ENCODE data around the gene MTLN.
"Not testable (repeated sequence)": the region's sequence is repeated elsewhere in the genome, so short reads cannot be mapped to it uniquely, and the experiment has no call there.

MTLN gene

DNA sequence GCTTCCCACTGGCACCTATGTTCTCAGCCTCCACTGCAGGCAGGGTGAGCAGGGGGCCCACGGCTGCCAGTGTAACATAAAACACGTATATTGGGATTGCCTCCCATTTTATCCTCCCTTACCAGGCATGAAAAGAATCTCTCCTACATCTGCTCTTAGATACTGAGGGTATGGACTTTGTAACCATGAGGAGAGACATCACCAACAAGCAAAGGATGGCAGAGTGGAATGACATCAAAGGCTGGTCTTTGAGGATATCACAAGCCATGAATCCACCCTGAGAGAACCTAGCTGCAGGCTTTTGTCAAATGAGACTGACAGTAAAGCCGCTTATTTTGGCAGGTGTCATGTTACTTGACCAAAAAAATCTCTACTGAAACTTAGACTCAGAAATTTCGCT, 14.9 kb downstream of the MTLN start:
- no peak for DNase-seq

- not testable (repeated sequence) for DNase-seq
Measured at GRCh38 chr2:110190169-110190568, 22.2 kb downstream of the MTLN start.

- DNase-seq = no peak
Measured at GRCh38 chr2:110182449-110182848, 29.9 kb downstream of the MTLN start.

- no peak for DNase-seq
Measured at GRCh38 chr2:110180036-110180435, 32.3 kb downstream of the MTLN start.

DNA sequence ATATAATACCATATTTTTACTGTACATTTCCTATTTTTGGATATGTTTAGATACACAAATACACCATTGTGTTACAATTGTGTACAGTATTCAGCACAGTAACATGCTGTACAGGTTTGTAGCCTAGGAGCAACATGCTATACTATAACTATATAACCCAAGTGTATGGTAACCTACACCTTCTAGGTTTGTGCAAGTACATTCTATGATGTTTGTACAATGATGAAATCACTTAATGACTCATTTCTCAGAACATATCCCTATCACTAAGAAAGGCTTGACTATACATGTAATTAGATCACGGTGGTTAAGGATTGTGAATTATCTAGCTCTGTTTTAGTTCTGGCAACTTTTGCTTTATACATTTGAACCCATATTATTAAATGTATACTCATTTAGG, 38.8 kb downstream of the MTLN start:
- no peak for DNase-seq

DNA sequence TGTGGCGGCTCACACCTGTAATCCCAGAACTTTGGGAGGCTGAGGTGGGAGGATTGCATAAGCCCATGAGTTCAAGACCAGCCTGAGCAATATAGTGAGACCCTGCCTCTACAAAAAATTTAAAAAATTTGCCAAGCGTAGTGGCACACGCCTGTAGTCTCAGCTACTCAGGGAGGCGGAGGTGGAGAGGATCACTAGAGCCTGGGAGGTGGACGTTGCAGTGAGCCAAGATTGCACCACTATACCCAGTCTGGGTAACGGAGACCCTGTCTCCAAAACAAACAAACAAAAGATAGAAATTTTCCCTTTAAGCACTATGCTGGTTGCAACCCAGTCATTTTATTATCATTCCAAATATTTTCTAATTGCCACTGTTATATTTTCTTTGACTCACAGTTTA, 39.8 kb downstream of the MTLN start:
- DNase-seq = no peak

DNA sequence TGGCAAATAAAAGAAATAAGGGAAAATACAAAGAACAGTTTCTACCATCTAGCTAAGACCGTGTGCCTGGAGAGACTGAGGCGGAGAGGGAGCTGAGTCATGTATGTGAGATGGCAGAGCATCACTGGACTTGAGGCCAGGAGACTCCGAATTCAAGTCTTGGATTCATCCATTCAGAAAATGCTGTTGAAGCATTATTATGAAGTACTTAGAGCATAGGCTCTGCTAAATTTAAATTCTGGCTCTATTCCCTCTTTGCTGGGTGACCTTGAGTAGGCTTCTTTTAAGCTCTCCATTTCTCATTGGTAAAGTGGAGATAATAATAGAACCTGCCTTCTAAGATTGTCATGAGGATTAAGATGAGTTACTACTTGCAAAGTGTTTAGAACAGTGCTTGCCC, 42.2 kb downstream of the MTLN start:
- DNase-seq = no peak

GRCh38 chr2:110167326-110168000, 44.9 kb downstream of the MTLN start:
- no peak for DNase-seq

DNA sequence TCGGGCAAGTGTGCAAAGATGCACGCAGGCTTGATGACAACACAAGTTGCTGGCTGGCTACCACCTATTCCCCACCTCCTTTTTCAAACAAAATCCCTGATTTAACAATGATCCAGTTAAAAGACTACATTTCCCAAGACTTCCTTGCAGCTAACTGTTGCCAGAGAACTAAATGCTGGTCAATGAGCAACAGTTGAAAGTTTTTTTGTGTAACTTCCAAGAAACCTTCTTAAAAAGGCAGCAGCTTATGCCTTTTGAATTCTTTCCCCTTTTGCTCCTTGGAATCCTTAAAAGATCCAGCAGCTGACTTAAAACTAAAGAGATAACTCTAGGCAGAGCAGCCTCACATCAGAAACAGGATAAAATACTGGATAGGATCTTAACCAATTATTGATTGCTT, 46.1 kb downstream of the MTLN start:
- DNase-seq = no peak
